Osteoblast (primary cell): ENCODE data around the gene CDYL. TPM values are rescaled to one million over a fixed set of nuclear protein-coding genes. Genes with fewer than 3 reads are reported as not detected.

Experiments used
- DNase-seq: peaks from one replicate; pipeline ENCODE4 v3.0.0; 2011; ENCODE audit warnings: low spot score, mixed read lengths; ENCODE audit not compliant: insufficient read length; ENCODE audit errors: missing footprints
- H2AFZ ChIP-seq: 2 replicates; pipeline ENCODE4 v1.6.0; 2011; ENCODE audit warnings: mild to moderate bottlenecking, low read length
- H3K27ac ChIP-seq: 2 replicates; pipeline ENCODE4 v1.5.1; 2011; ENCODE audit warnings: mild to moderate bottlenecking, low read depth, low read length, moderate library complexity
- H3K27me3 ChIP-seq: 2 replicates; pipeline ENCODE4 v1.6.0; 2012; ENCODE audit warnings: mild to moderate bottlenecking, control low read depth, inconsistent platforms, low read length, moderate library complexity; ENCODE audit not compliant: insufficient read depth
- H3K36me3 ChIP-seq: 2 replicates; pipeline ENCODE4 v1.5.1; 2011; ENCODE audit warnings: mild to moderate bottlenecking, low read length, control low read depth, moderate library complexity; ENCODE audit not compliant: insufficient read depth
- H3K4me1 ChIP-seq: 2 replicates; pipeline ENCODE4 v1.5.1; 2011; ENCODE audit warnings: mild to moderate bottlenecking, low read length, control low read depth, moderate library complexity; ENCODE audit not compliant: insufficient read depth
- H3K4me2 ChIP-seq: 2 replicates; pipeline ENCODE4 v1.6.0; 2011; ENCODE audit warnings: mild to moderate bottlenecking, low read length; ENCODE audit not compliant: insufficient read depth
- H3K4me3 ChIP-seq: fragments of 200-600 bp; sonication (generic); 3 replicates; pipeline ENCODE4 v1.5.1; 2012; ENCODE audit warnings: mild to moderate bottlenecking, low read length, inconsistent platforms; ENCODE audit not compliant: insufficient read depth
- H3K79me2 ChIP-seq: 2 replicates; pipeline ENCODE4 v1.6.0; 2012; ENCODE audit warnings: mild to moderate bottlenecking, low read length, control low read depth, inconsistent platforms; ENCODE audit not compliant: insufficient read depth
- H3K9me3 ChIP-seq: 2 replicates; pipeline ENCODE4 v1.5.1; 2011; ENCODE audit warnings: low read depth, low read length, control low read depth
- H4K20me1 ChIP-seq: 2 replicates; pipeline ENCODE4 v1.6.0; 2012; ENCODE audit warnings: mild to moderate bottlenecking, low read length, control low read depth; ENCODE audit not compliant: insufficient read depth
- total RNA-seq: library from RNA; depleted of rRNA; stranded (reverse); fragments of >200 nt; gene quantifications from 2 replicates; pipeline ENCODE4 v1.2.3, GENCODE V29; 2012
- TF ChIP-seq, protein P1 (sequence below): IDR thresholded peaks from 2 replicates; pipeline ENCODE4 v1.5.1; 2011; ENCODE audit warnings: mild to moderate bottlenecking, low read depth, low read length, moderate library complexity; ENCODE audit errors: extremely low read depth

CDYL gene
- total RNA-seq, 1 donor: 106 TPM

- peaks cover 16% of the 10 kb centered on the region for H3K27me3 ChIP-seq
- peaks cover 7% of the 10 kb centered on the region for H3K79me2 ChIP-seq
- H3K4me3 ChIP-seq: no peak overlapping the region
- no peak overlapping the region for H3K27ac ChIP-seq
- no peaks in the 10 kb centered on the region for H3K36me3 ChIP-seq
- no peak overlapping the region for H3K4me2 ChIP-seq
- TF ChIP-seq, protein P1, sequence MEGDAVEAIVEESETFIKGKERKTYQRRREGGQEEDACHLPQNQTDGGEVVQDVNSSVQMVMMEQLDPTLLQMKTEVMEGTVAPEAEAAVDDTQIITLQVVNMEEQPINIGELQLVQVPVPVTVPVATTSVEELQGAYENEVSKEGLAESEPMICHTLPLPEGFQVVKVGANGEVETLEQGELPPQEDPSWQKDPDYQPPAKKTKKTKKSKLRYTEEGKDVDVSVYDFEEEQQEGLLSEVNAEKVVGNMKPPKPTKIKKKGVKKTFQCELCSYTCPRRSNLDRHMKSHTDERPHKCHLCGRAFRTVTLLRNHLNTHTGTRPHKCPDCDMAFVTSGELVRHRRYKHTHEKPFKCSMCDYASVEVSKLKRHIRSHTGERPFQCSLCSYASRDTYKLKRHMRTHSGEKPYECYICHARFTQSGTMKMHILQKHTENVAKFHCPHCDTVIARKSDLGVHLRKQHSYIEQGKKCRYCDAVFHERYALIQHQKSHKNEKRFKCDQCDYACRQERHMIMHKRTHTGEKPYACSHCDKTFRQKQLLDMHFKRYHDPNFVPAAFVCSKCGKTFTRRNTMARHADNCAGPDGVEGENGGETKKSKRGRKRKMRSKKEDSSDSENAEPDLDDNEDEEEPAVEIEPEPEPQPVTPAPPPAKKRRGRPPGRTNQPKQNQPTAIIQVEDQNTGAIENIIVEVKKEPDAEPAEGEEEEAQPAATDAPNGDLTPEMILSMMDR: no peak
- no peaks in the 10 kb centered on the region for H3K9me3 ChIP-seq
- no peak overlapping the region for H2AFZ ChIP-seq
- DNase-seq: no peak
- no peaks in the 10 kb centered on the region for H4K20me1 ChIP-seq
- H3K4me1 ChIP-seq: peaks cover 5% of the 10 kb centered on the region
Measured at GRCh38 chr6:4772750-4773149, 3.5 kb upstream of the CDYL start.

GRCh38 chr6:4773181-4773580 is 3.0 kb upstream of the CDYL start:
- peaks cover 12% of the 10 kb centered on the region for H3K79me2 ChIP-seq
- peaks cover 5% of the 10 kb centered on the region for H3K4me1 ChIP-seq
- TF ChIP-seq, protein P1: no peak
- no peak overlapping the region for H3K27ac ChIP-seq
- H3K9me3 ChIP-seq: no peaks in the 10 kb centered on the region
- no peak overlapping the region for H2AFZ ChIP-seq
- H4K20me1 ChIP-seq: no peaks in the 10 kb centered on the region
- H3K4me3 ChIP-seq: no peak overlapping the region
- DNase-seq: no peak
- H3K36me3 ChIP-seq: no peaks in the 10 kb centered on the region
- peaks cover 16% of the 10 kb centered on the region for H3K27me3 ChIP-seq
- H3K4me2 ChIP-seq: no peak overlapping the region

DNA sequence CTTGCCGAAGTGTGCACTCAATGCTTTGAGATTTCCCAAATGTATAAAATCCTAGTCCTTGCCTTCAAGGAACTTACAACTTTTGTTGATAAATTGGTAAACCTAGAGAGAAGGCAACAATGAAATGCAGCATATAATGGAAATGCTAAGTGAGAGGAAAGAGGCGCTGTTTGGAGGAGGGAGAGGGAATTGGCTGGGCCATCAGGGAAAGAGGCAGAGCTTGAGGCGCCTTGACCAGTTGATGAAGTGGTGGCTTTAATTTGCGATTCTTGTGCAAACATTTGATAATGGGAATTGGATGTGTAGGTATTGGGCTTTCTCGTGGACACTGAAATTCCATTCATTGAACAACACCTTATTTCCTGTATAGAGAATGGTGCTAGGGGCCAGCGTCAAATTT is 1.9 kb upstream of the CDYL start:
- Histone ChIP-seq H4K20me1 (peaks cover 3% of the 10 kb centered on the region), H3K4me2 (no peak overlapping the region), H3K4me3 (no peak overlapping the region), H3K79me2 (peaks cover 23% of the 10 kb centered on the region), H3K27me3 (peaks cover 16% of the 10 kb centered on the region), H3K4me1 (peaks cover 5% of the 10 kb centered on the region), H3K9me3 (no peaks in the 10 kb centered on the region), H3K27ac (no peak overlapping the region), H2AFZ (no peak overlapping the region), H3K36me3 (no peaks in the 10 kb centered on the region)
- DNase-seq: no peak
- TF ChIP-seq, protein P1: no peak

GRCh38 chr6:4774715-4775493 is 1.3 kb upstream of the CDYL start:
- Histone ChIP-seq H2AFZ (peak overlapping the region; percentile 85), H3K4me2 (peak overlapping the region; percentile 68)
- TF ChIP-seq, protein P1: no peak

More at GRCh38 chr6:4774715-4775493, 1.3 kb upstream of the CDYL start:
- Histone ChIP-seq H4K20me1 (peaks cover 3% of the 10 kb centered on the region), H3K4me3 (peak overlapping the region; percentile 63), H3K9me3 (no peaks in the 10 kb centered on the region), H3K27me3 (peaks cover 16% of the 10 kb centered on the region), H3K36me3 (no peaks in the 10 kb centered on the region), H3K79me2 (peaks cover 29% of the 10 kb centered on the region), H3K4me1 (peaks cover 5% of the 10 kb centered on the region), H3K27ac (no peak overlapping the region)
- DNase-seq: peak; percentile 76
